ENCODE results near the gene ELOVL1.

Gene ELOVL1

DNA sequence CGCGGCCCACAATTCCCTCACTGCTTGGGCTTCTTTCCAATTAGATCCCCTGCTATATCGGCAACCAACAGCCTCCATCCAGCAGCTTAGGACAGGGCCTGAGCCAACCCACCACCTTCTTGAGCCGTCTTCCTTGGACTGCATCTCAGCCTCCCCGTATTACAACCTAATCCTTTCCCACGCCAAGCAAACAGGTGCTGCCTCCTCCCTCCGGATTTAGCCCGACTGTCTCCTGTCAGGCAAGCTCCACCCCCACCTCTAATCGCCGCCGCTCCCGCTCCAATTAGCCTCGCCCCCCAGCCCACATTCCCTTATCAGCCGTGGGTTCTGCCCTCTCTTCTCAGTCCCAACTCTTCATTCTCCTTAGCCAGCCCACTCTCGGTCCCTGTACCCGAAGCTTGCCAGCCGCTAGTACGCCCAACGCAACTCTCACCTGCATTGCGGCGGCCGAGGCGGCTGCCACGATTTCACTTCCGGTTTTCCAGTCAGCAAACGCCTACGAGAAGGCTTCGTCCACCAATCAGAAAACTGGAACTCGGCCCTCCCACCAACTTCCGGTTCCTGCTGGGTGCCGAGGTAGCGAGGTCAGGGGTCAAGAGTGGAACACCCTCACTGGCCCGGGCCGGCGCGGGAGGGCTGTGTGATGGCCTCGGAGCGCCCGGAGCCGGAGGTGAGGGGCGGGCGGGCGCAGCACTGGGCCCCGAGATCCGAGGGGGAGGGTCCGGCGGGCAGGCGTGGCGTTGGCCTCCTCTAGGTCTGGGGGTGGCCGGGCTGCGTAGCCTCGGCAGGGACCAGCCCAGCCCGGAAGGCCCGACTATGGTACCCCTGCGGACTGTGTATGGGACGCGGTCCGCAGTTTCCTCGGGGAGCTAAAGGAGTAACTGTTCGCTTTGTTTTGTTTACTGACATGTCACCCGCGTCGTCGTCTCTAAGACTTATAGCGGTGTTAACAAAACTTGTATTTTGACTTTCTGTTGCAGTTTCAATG, 21.8 kb upstream of the ELOVL1 start, which contains the start of the genes MED8 and SZT2:
TSS of gene MED8 (minus strand) at position 475 of the 988 bp plus-strand sequence. CDS start at position 439, 36 bp downstream.
TSS of gene SZT2 (plus strand) at position 574 of the 988 bp plus-strand sequence. CDS start at position 644, 70 bp downstream.
- H3K9ac ChIP-seq (ENCODE audit: low read depth, low read length) = peak within 1 kb of the TSS; percentile 89
- peaks cover 5% of the 10 kb centered on the region; the same call in 1 of the 2 replicates for H3K4me1 ChIP-seq (ENCODE audit: insufficient read depth, low read length)
- H3K36me3 ChIP-seq (ENCODE audit: insufficient read depth, low read length) = peaks cover 25% of the 10 kb centered on the region
- no peaks in the 10 kb centered on the region for H3K9me3 ChIP-seq (ENCODE audit: control insufficient read depth, insufficient read depth, low read length)

DNA sequence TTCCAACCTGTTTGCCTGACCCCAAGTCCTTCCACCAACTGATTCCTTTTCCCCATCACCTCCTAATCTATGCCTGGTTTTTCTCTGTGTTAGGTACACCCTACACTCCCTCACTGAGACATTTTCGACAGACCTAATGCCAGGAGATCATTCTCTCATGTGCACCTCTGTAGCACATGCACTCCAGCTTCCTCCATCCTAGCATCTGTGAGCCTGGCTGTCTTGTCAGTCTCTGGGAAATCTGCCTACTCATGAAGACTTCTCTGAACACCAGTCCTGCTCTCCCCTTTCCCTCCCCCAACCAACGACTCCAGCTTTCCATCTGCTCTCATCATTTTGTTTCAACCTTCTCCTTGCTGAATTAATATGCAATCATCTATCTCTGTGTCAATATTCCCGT, 20.8 kb upstream of the ELOVL1 start:
- peaks cover 5% of the 10 kb centered on the region; the same call in 1 of the 2 replicates for H3K4me1 ChIP-seq (ENCODE audit: insufficient read depth, low read length)
- H3K36me3 ChIP-seq (ENCODE audit: insufficient read depth, low read length) = peaks cover 32% of the 10 kb centered on the region
- peak overlapping the region; percentile 89; the same call in 1 of the 2 replicates for H3K9ac ChIP-seq (ENCODE audit: low read depth, low read length)
- H3K9me3 ChIP-seq (ENCODE audit: control insufficient read depth, insufficient read depth, low read length) = no peaks in the 10 kb centered on the region

DNA sequence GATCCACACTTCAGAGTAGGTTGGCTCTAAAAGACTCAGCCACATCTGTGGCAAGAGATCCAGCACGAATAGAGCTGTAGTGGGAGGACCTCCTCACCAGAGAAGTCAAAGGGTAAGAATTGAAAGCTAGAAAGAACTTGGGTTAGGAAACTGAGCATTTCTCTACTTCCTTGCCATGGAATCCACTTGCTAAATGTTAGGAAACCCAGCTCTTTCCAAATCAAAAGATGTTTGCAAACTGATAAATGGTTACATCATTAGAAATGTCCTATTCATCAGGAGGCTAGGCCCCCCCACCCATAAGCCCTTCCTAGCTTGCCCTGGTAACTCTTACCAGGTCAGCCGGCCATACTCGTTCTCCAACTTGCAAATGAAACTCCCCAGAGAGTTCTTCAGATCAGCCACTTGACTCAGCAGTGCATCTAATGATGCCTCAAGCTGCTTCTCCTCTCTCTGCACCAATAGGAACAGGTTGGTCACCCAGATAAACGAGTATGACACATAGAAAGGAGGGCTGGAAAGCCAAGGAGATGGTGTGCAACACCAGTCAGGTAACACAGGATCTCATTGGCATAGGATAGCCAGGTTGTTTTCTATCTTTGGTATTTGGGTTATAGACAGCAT, 20.3 kb upstream of the ELOVL1 start:
- Histone ChIP-seq H3K4me1 (ENCODE audit: insufficient read depth, low read length) (peaks cover 5% of the 10 kb centered on the region; the same call in 1 of the 2 replicates), H3K36me3 (ENCODE audit: insufficient read depth, low read length) (peaks cover 32% of the 10 kb centered on the region), H3K9ac (ENCODE audit: low read depth, low read length) (no peak overlapping the region), H3K9me3 (ENCODE audit: control insufficient read depth, insufficient read depth, low read length) (no peaks in the 10 kb centered on the region)

DNA sequence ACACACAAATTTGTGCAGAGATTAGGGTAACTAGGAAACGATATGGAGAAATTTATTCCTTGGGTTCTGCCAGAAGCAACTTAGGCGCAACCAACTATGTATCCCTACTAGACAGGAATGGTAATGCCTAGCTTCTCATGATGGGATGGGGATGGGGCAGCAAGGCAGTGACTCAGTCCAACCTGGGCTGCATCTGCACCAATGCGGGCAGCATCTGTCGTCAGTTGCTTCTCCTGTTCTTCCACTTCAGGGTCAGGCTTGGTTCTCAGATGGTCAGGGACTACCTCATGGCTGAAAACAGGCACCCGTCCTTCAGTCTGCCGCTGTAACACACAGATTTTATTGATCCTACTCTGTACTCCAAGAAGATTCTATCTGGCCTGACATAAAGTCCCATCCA, 18.9 kb upstream of the ELOVL1 start:
- H3K4me1 ChIP-seq (ENCODE audit: insufficient read depth, low read length) = peaks cover 5% of the 10 kb centered on the region; the same call in 1 of the 2 replicates
- peaks cover 32% of the 10 kb centered on the region for H3K36me3 ChIP-seq (ENCODE audit: insufficient read depth, low read length)
- no peak overlapping the region for H3K9ac ChIP-seq (ENCODE audit: low read depth, low read length)
- H3K9me3 ChIP-seq (ENCODE audit: control insufficient read depth, insufficient read depth, low read length) = no peaks in the 10 kb centered on the region

DNA sequence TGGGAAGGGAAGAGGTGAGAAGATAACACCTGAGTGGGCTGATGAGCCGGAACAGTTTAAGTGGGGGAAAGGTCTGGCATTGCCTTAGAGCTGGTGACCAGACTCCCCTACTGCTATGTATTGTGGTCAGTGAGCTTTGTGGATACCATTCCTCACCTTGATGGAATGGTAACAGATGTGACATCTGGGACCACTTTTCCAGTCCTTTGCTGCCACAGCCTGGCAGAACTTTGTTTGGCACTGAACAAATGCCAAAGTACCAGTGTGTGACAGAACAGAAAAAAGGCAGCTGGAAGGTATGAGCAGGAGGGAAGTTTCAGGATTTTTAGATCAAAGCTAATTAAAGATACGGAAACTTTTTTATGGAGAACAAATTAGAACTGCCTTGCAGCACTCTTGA, 15.6 kb upstream of the ELOVL1 start:
- H3K9ac ChIP-seq (ENCODE audit: low read depth, low read length) = no peak overlapping the region
- H3K36me3 ChIP-seq (ENCODE audit: insufficient read depth, low read length) = peaks cover 32% of the 10 kb centered on the region
- H3K4me1 ChIP-seq (ENCODE audit: insufficient read depth, low read length) = no peaks in the 10 kb centered on the region; the same call in 1 of the 2 replicates
- no peaks in the 10 kb centered on the region for H3K9me3 ChIP-seq (ENCODE audit: control insufficient read depth, insufficient read depth, low read length)

DNA sequence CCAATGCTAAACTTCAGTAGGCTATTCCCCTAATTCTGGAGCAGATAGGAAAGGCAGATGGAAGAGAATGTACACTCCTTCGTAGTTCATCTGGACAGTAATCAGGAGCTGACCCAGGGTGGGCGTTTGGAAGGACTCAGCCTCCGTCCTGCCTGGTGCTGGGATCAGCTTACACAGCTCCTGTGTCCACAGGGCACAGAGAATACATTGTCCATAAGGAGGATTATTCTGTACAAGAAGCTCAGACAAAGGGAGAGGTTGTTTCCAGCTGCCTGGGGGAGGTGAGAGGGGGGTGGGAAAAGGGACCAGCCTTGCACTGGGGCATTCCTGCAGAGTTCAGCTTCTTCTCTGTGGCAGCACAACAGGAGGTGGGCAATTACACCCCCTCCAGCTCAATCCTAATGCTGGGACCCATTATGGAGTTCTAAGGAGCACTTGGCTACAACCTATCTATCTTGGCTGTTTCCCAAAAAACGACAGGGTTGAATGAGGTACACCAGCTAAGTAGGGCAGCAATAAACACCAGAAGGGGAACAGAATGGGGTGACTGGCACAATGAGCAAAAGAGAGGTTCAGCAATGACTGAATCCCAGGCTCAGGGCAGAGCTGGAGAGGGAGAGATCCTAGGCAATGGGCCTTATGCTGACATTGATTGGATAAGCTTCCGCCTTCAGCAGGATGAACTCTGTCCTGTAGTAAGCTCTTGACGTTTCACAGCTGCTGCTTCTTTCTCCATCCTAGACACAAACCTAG, 14.4 kb upstream of the ELOVL1 start:
- no peak overlapping the region for H3K9ac ChIP-seq (ENCODE audit: low read depth, low read length)
- H3K36me3 ChIP-seq (ENCODE audit: insufficient read depth, low read length) = peaks cover 24% of the 10 kb centered on the region; the same call in 1 of the 2 replicates
- H3K9me3 ChIP-seq (ENCODE audit: control insufficient read depth, insufficient read depth, low read length) = no peaks in the 10 kb centered on the region
- no peaks in the 10 kb centered on the region for H3K4me1 ChIP-seq (ENCODE audit: insufficient read depth, low read length)

DNA sequence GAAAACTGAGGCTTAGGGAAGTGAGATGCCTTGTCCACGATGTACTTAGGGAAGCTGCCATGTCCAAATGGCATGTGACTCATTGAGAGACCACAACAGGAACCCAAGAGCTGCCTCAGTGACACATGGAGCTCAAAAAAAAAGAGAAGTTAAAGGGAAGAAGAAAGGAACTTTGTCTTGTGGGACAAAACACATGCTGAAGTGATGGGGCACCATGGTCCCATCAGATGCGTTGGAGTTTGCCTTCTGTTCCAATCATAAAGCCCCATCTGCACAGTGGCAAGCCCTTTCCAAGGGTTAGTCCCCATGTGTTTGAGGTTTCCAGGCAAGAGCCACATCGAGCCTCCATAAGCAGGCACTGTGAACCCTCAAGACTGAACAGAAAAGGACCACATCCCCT, 13.8 kb upstream of the ELOVL1 start:
- Histone ChIP-seq H3K9ac (ENCODE audit: low read depth, low read length) (no peak overlapping the region), H3K36me3 (ENCODE audit: insufficient read depth, low read length) (peaks cover 18% of the 10 kb centered on the region; the same call in 1 of the 2 replicates), H3K9me3 (ENCODE audit: control insufficient read depth, insufficient read depth, low read length) (no peaks in the 10 kb centered on the region), H3K4me1 (ENCODE audit: insufficient read depth, low read length) (no peaks in the 10 kb centered on the region)

DNA sequence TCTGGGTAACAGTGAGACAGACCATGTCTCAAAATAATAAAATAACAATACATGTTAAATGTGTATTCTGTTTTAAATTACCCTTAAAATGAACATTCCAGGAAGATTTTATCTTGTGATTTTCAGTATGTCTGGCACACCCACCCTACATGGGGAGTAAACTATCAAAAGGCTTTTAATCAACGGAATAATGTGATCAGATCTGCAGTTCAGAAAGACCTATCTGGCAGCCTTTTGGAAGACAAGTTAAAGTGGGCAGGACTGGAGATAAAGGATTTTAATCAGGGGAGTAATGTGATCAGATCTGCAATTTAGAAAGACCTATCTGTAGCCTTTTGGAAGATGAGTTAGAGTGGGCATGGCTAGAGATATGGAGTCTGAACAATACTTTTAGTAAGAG, 11.7 kb upstream of the ELOVL1 start:
- Histone ChIP-seq H3K9ac (ENCODE audit: low read depth, low read length) (no peak overlapping the region), H3K36me3 (ENCODE audit: insufficient read depth, low read length) (0 out of 2 replicates have a peak, but pooled peaks cover 6% of the 10 kb centered on the region), H3K9me3 (ENCODE audit: control insufficient read depth, insufficient read depth, low read length) (no peaks in the 10 kb centered on the region), H3K4me1 (ENCODE audit: insufficient read depth, low read length) (no peaks in the 10 kb centered on the region)

DNA sequence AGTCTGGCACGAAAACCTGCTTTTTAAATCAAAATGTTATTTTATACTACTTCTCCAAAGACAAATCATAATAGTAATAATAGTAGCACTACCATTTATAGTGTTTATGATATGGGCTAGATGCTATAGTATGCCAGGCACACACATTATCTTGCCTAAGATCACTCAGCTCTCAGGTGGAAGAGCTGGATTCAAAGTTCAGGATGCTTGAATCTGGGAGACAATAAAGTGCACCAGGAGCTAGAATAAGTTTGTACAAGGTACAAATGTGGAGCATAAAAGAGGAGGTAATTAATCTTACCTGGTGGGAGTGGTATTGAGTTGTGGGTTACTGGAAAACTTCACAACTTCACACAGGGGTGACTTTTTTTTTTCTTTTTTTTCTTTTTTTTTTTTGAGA, 10.0 kb upstream of the ELOVL1 start:
- Histone ChIP-seq H3K9me3 (ENCODE audit: control insufficient read depth, insufficient read depth, low read length) (no peaks in the 10 kb centered on the region), H3K4me1 (ENCODE audit: insufficient read depth, low read length) (peaks cover 1% of the 10 kb centered on the region; the same call in 1 of the 2 replicates), H3K9ac (ENCODE audit: low read depth, low read length) (no peak overlapping the region), H3K36me3 (ENCODE audit: insufficient read depth, low read length) (no peaks in the 10 kb centered on the region)

DNA sequence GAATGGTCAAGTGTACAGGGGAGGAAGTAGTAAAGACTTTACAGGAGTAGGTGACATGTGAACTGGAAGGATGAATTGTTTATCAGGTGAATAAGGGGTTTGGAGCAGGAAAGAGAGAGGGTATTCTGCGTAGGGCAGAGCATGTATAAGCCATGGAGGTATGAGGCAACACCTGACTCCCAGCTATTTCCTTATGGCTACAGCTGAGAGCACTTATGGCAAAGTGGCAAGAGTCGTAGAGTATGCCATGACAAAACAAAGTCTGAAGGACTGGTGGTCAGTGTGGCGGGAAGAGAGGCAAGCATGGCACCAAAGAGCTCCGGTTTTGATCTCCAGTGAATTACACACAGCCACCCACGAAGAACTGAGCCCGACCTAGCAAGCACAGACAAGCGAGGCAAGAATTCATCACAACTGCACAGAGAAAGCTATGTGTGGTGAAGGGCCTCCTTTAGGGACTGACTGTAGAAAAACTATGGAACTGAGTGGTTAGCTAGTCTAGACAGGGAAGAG, 9.0 kb upstream of the ELOVL1 start:
- H3K9me3 ChIP-seq (ENCODE audit: control insufficient read depth, insufficient read depth, low read length) = no peaks in the 10 kb centered on the region
- H3K36me3 ChIP-seq (ENCODE audit: insufficient read depth, low read length) = no peaks in the 10 kb centered on the region
- no peak overlapping the region for H3K9ac ChIP-seq (ENCODE audit: low read depth, low read length)
- peaks cover 3% of the 10 kb centered on the region; the same call in 1 of the 2 replicates for H3K4me1 ChIP-seq (ENCODE audit: insufficient read depth, low read length)

DNA sequence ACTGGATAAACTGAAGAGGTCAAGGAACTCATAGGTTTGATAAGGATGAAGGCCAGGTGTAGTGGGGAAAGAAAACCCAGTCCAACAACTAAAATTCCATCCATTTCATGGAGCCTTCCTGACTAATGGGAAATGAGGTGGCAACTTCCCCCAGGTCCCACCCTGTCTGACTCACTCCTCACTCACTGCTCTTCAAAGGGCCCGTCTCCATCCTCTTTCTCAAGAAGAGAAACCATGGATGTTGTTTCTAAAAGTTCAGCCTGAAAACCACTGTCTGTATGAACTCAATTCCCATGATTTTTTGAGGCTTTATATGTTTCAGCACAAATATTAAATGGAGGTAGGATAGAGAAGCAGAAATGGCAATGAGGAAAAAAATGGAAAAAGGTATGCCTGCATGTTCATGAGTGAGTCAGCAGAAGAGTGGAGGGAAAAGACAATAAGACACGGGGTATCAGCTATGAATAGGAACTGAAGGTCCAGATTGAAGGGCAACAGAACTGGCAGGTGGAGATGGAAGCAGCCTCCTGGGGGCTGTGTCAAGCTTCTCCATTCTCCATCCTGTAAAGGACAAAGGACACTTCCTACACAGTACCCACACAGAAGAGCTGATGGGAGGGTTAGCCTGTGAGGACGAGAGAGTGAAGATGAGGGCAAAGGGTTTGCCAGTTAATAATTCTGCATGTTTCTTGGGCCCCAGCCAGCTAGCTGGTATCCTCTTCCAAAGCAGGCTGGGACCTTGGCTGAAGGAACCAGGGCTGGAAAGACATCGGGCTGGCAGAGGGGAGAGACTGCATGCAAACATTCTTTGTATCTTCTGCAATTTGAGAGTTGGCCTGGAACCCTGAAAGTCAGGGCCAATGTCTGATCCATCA, 5.5 kb upstream of the ELOVL1 start:
- Histone ChIP-seq H3K36me3 (ENCODE audit: insufficient read depth, low read length) (no peaks in the 10 kb centered on the region), H3K4me1 (ENCODE audit: insufficient read depth, low read length) (peaks cover 7% of the 10 kb centered on the region; the same call in 1 of the 2 replicates), H3K9ac (ENCODE audit: low read depth, low read length) (no peak overlapping the region), H3K9me3 (ENCODE audit: control insufficient read depth, insufficient read depth, low read length) (no peaks in the 10 kb centered on the region)

DNA sequence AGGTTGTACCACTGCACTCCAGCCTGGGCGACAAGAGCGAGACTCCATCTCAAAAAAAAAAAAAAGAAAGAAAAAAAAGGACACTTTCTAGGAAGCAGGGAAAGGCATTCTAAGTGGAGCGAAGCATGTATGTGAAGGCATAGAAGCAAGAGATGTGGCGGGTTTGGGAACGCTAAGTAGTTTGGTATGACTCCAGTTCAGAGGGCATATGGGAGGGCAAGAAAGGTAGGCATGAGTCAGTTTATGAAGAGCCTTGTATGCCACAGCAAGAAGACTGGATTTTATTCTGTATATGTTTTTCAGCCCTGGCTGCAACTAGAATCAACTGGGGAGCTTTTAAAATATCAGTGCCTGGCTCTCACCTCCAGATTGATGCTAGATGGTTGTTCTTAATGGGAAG, 4.4 kb upstream of the ELOVL1 start:
- Histone ChIP-seq H3K9me3 (ENCODE audit: control insufficient read depth, insufficient read depth, low read length) (no peaks in the 10 kb centered on the region), H3K4me1 (ENCODE audit: insufficient read depth, low read length) (peaks cover 7% of the 10 kb centered on the region; the same call in 1 of the 2 replicates), H3K9ac (ENCODE audit: low read depth, low read length) (no peak overlapping the region), H3K36me3 (ENCODE audit: insufficient read depth, low read length) (no peaks in the 10 kb centered on the region)

DNA sequence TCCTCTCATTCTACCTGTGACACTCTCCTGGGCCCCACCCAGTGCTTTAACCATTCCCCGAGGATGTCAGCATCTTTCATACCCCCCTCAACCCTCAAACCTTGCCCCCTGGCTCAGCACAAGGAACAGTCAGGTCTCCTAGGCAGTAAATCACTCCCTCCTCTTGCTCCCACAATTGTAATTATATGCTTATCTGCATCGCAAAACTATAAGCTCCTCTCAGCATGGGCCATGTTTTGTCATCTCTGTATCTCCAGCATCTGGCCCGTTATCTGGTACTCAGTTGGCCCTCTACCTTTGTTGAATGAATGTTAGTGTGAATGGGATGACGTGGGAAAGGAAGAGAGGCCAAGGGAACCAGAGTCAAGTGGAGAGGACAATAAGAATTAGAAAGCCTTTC, 2.8 kb upstream of the ELOVL1 start:
- H3K9ac ChIP-seq (ENCODE audit: low read depth, low read length) = no peak overlapping the region
- H3K9me3 ChIP-seq (ENCODE audit: control insufficient read depth, insufficient read depth, low read length) = no peaks in the 10 kb centered on the region
- peaks cover 12% of the 10 kb centered on the region; the same call in 1 of the 2 replicates for H3K4me1 ChIP-seq (ENCODE audit: insufficient read depth, low read length)
- H3K36me3 ChIP-seq (ENCODE audit: insufficient read depth, low read length) = no peaks in the 10 kb centered on the region
